ENCODE measurements around the gene TANGO6.
A peak's percentile ranks its signal among the peaks of the same experiment; 100 is the strongest.
"Not testable (repeated sequence)": the region's sequence is repeated elsewhere in the genome, so short reads cannot be mapped to it uniquely, and the experiment has no call there.

The TANGO6 gene

GRCh38 chr16:68826652-68827051 is 16.7 kb upstream of the TANGO6 start:
- H3K4me2 ChIP-seq: no peak overlapping the region
- no peak for TF ChIP-seq Cebpa-rat (IDR thresholded peaks at IDR 0.05)
- H3K27ac ChIP-seq: no peak overlapping the region

GRCh38 chr16:68833251-68833650 is 10.1 kb upstream of the TANGO6 start:
- no peak overlapping the region for H3K9ac ChIP-seq
- no peak overlapping the region for H3K4me3 ChIP-seq
- no peaks in the 10 kb centered on the region for H4K20me1 ChIP-seq
- H3K9me3 ChIP-seq (replicated peaks in 1 of 11): no peaks in the 10 kb centered on the region
- H3K4me2 ChIP-seq: no peak overlapping the region
- no peaks in the 10 kb centered on the region for H3K27me3 ChIP-seq
- TF ChIP-seq Cebpa-rat (IDR thresholded peaks at IDR 0.05): no peak
- H3K4me1 ChIP-seq: peaks cover 0 to 18% (median 4%) of the 10 kb centered on the region in 10 experiments; a peak in 9 of 20 replicates
- H3K27ac ChIP-seq: no peak overlapping the region
- no peaks in the 10 kb centered on the region for H3K36me3 ChIP-seq

More at GRCh38 chr16:68826652-68827051, 16.7 kb upstream of the TANGO6 start:
- no peaks in the 10 kb centered on the region for H3K27me3 ChIP-seq
- no peak overlapping the region for H3K4me3 ChIP-seq
- no peaks in the 10 kb centered on the region for H3K36me3 ChIP-seq
- H3K9me3 ChIP-seq (replicated peaks in 1 of 11): peaks cover 0 to 22% (median 16%) of the 10 kb centered on the region in 11 experiments; a peak in 12 of 22 replicates
- H3K4me1 ChIP-seq: peaks cover 0 to 11% (median 5%) of the 10 kb centered on the region in 10 experiments; a peak in 11 of 20 replicates
- no peak overlapping the region for H3K9ac ChIP-seq
- no peaks in the 10 kb centered on the region for H4K20me1 ChIP-seq

GRCh38 chr16:68834550-68834949 is 8.8 kb upstream of the TANGO6 start:
- H3K4me3 ChIP-seq: no peak overlapping the region
- H3K9me3 ChIP-seq (replicated peaks in 1 of 11): no peaks in the 10 kb centered on the region
- no peaks in the 10 kb centered on the region for H3K36me3 ChIP-seq
- H3K9ac ChIP-seq: no peak overlapping the region
- no peaks in the 10 kb centered on the region for H3K27me3 ChIP-seq
- H3K27ac ChIP-seq: no peak overlapping the region
- H4K20me1 ChIP-seq: no peaks in the 10 kb centered on the region
- no peak overlapping the region for H3K4me2 ChIP-seq
- H3K4me1 ChIP-seq: peaks cover 0 to 18% (median 4%) of the 10 kb centered on the region in 10 experiments; a peak in 9 of 20 replicates
- no peak for TF ChIP-seq Cebpa-rat (IDR thresholded peaks at IDR 0.05)

GRCh38 chr16:68835970-68836369 is 7.4 kb upstream of the TANGO6 start:
- H3K9me3 ChIP-seq (replicated peaks in 1 of 11): no peaks in the 10 kb centered on the region
- no peak overlapping the region for H3K4me3 ChIP-seq
- no peak overlapping the region for H3K27ac ChIP-seq
- H3K4me2 ChIP-seq: no peak overlapping the region
- TF ChIP-seq Cebpa-rat (IDR thresholded peaks at IDR 0.05): no peak
- H3K27me3 ChIP-seq: no peaks in the 10 kb centered on the region
- H3K4me1 ChIP-seq: peaks cover 0 to 14% (median 4%) of the 10 kb centered on the region in 10 experiments; a peak in 9 of 20 replicates
- no peak overlapping the region for H3K9ac ChIP-seq
- no peaks in the 10 kb centered on the region for H4K20me1 ChIP-seq
- H3K36me3 ChIP-seq: no peaks in the 10 kb centered on the region

GRCh38 chr16:68839831-68840230 is 3.5 kb upstream of the TANGO6 start:
- TF ChIP-seq Cebpa-rat (IDR thresholded peaks at IDR 0.05): no peak

GRCh38 chr16:68842964-68843481 is 308 bp upstream of the TANGO6 start:
- Histone ChIP-seq H3K9ac (peak overlapping the region; percentile 88 to 99 (median 92)), H4K20me1 (peaks cover 0 to 22% (median 0%) of the 10 kb centered on the region in 11 experiments; a peak in 4 of 22 replicates), H3K4me3 (peak overlapping the region; percentile 74 to 93 (median 80)), H3K4me1 (peaks cover 6 to 17% (median 8%) of the 10 kb centered on the region in 10 experiments; a peak in 18 of 20 replicates), H3K27ac (peak overlapping the region in 10 of 11 experiments; percentile 86 to 99 (median 94); a peak in 20 of 22 replicates), H3K4me2 (peak overlapping the region; percentile 73 to 95 (median 87))
- H3K36me3 ChIP-seq; H3K27me3 ChIP-seq; H3K9me3 ChIP-seq (replicated peaks in 1 of 11): not testable (repeated sequence)

More at GRCh38 chr16:68839831-68840230, 3.5 kb upstream of the TANGO6 start:
- no peak overlapping the region for H3K9ac ChIP-seq
- no peak overlapping the region for H3K4me2 ChIP-seq
- H4K20me1 ChIP-seq: no peaks in the 10 kb centered on the region
- H3K27ac ChIP-seq: no peak overlapping the region
- no peaks in the 10 kb centered on the region for H3K27me3 ChIP-seq
- H3K9me3 ChIP-seq (replicated peaks in 1 of 11): no peaks in the 10 kb centered on the region
- peaks cover 6 to 15% (median 8%) of the 10 kb centered on the region in 10 experiments; a peak in 18 of 20 replicates for H3K4me1 ChIP-seq
- no peaks in the 10 kb centered on the region for H3K36me3 ChIP-seq
- H3K4me3 ChIP-seq: no peak overlapping the region

- no peak for TF ChIP-seq Cebpa-rat (IDR thresholded peaks at IDR 0.05)
Measured at GRCh38 chr16:68844211-68844564, 857 bp downstream of the TANGO6 start.

GRCh38 chr16:68848786-68849185 is 5.5 kb downstream of the TANGO6 start:
- no peak for TF ChIP-seq Cebpa-rat (IDR thresholded peaks at IDR 0.05)
- Histone ChIP-seq H3K4me2 (no peak overlapping the region), H3K27ac (no peak overlapping the region)

More at GRCh38 chr16:68844211-68844564, 857 bp downstream of the TANGO6 start:
- H3K27me3 ChIP-seq: no peaks in the 10 kb centered on the region
- peaks cover 0 to 3% (median 0%) of the 10 kb centered on the region in 11 experiments; a peak in 2 of 22 replicates for H3K36me3 ChIP-seq
- no peaks in the 10 kb centered on the region for H3K9me3 ChIP-seq (replicated peaks in 1 of 11)
- peak overlapping the region; percentile 74 to 99 (median 93); a peak in 20 of 22 replicates for H3K27ac ChIP-seq
- H4K20me1 ChIP-seq: peaks cover 0 to 29% (median 5%) of the 10 kb centered on the region in 11 experiments; a peak in 8 of 22 replicates
- H3K4me1 ChIP-seq: peaks cover 6 to 17% (median 8%) of the 10 kb centered on the region in 10 experiments; a peak in 18 of 20 replicates
- peak overlapping the region; percentile 88 to 99 (median 92) for H3K9ac ChIP-seq
- H3K4me3 ChIP-seq: peak overlapping the region; percentile 74 to 93 (median 80)
- H3K4me2 ChIP-seq: peak overlapping the region; percentile 73 to 95 (median 87)

GRCh38 chr16:68850481-68850880 is 7.2 kb downstream of the TANGO6 start:
- H3K27me3 ChIP-seq: no peaks in the 10 kb centered on the region; a peak in 1 of 22 replicates
- H3K27ac ChIP-seq: no peak overlapping the region
- TF ChIP-seq Cebpa-rat (IDR thresholded peaks at IDR 0.05): no peak
- H3K9ac ChIP-seq: no peak overlapping the region
- peaks cover 0 to 28% (median 3%) of the 10 kb centered on the region in 11 experiments; a peak in 9 of 22 replicates for H3K36me3 ChIP-seq
- H3K9me3 ChIP-seq (replicated peaks in 1 of 11): peaks cover 6 to 21% (median 12%) of the 10 kb centered on the region in 11 experiments; a peak in 14 of 22 replicates
- H4K20me1 ChIP-seq: peaks cover 0 to 32% (median 8%) of the 10 kb centered on the region in 11 experiments; a peak in 9 of 22 replicates
- H3K4me2 ChIP-seq: no peak overlapping the region
- no peak overlapping the region for H3K4me3 ChIP-seq
- H3K4me1 ChIP-seq: no peaks in the 10 kb centered on the region; a peak in 2 of 20 replicates

More at GRCh38 chr16:68848786-68849185, 5.5 kb downstream of the TANGO6 start:
- peaks cover 5 to 12% (median 7%) of the 10 kb centered on the region in 10 experiments; a peak in 18 of 20 replicates for H3K4me1 ChIP-seq
- H3K27me3 ChIP-seq: no peaks in the 10 kb centered on the region; a peak in 1 of 22 replicates
- no peak overlapping the region for H3K9ac ChIP-seq
- H3K9me3 ChIP-seq (replicated peaks in 1 of 11): peaks cover 0 to 8% (median 7%) of the 10 kb centered on the region in 11 experiments; a peak in 10 of 22 replicates
- no peak overlapping the region for H3K4me3 ChIP-seq
- peaks cover 0 to 32% (median 8%) of the 10 kb centered on the region in 11 experiments; a peak in 9 of 22 replicates for H4K20me1 ChIP-seq
- H3K36me3 ChIP-seq: peaks cover 0 to 19% (median 0%) of the 10 kb centered on the region in 11 experiments; a peak in 7 of 22 replicates
